Motor neuron (in vitro differentiated cells): ENCODE data around the gene NTSR2. TPM values are rescaled to one million over a fixed set of nuclear protein-coding genes. Genes with fewer than 3 reads are reported as not detected.

Experiments
- ATAC-seq, 8 experiments: fragments of 200-7000 bp; cut with Tn5 transposase; replicated peaks in 6 of 8; 2 replicates each; pipeline ENCODE4 v1.8.0; 2021; ENCODE audit warnings: mild to moderate bottlenecking in 8 of 8, moderate library complexity in 8 of 8
- H3K27ac ChIP-seq, 2 donors: fragments of 250-450 bp; sonication (Bioruptor Pico); 2 replicates each; pipeline ENCODE4 v1.9.0; 2021; ENCODE audit warnings: antibody characterized with exemption in 2 of 2, mild to moderate bottlenecking in 2 of 2, moderate library complexity in 1 of 2
- H3K4me1 ChIP-seq, 2 donors: fragments of 250-450 bp; sonication (Bioruptor Pico); replicated peaks in 1 of 2; 2 replicates each; pipeline ENCODE4 v1.6.1; 2021; ENCODE audit warnings: antibody characterized with exemption in 2 of 2, mild to moderate bottlenecking in 2 of 2, moderate library complexity in 1 of 2
- H3K4me3 ChIP-seq, 5 donors: fragments of 250-450 bp; sonication (Bioruptor Pico); 2 replicates each; pipeline ENCODE4 v1.9.0; 2021; ENCODE audit warnings: antibody characterized with exemption in 5 of 5, mild to moderate bottlenecking in 5 of 5, moderate library complexity in 4 of 5
- WGBS, 10 experiments: fragments of 450-650 bp; shearing (Covaris generic); methylation state at CpG; one replicate each; pipeline ENCODE4 v1.0.0; 2022; 5-methylcytosine and 5-hydroxymethylcytosine counted together
- in situ Hi-C, 9 experiments: fragments of 400-800 bp; cut with MboI; loops; one replicate each; pipeline ENCODE4 v1.15.0; 2021; ENCODE audit warnings: low sequenced_read_pairs in 9 of 9, low pct_unique_long_range_greater_than_20kb in 2 of 9; ENCODE audit not compliant: unreplicated experiment in 9 of 9
- total RNA-seq, 8 experiments: library from RNA; unstranded; fragments of 300-600 nt; gene quantifications; 2 replicates each; pipeline versions ENCODE4 v1.2.3 to v1.2.4, GENCODE V29; 2022

Gene NTSR2, protein sequence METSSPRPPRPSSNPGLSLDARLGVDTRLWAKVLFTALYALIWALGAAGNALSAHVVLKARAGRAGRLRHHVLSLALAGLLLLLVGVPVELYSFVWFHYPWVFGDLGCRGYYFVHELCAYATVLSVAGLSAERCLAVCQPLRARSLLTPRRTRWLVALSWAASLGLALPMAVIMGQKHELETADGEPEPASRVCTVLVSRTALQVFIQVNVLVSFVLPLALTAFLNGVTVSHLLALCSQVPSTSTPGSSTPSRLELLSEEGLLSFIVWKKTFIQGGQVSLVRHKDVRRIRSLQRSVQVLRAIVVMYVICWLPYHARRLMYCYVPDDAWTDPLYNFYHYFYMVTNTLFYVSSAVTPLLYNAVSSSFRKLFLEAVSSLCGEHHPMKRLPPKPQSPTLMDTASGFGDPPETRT
- total RNA-seq, result under 1 TPM in 1 of 8 experiments, not detected in 7; 0.11 TPM

- no peak within 1 kb of the TSS for H3K27ac ChIP-seq
- peaks cover 0 to 3% of the 10 kb centered on the region in 2 donors for H3K4me1 ChIP-seq
- in situ Hi-C loops, result no loop called here
- 0 to 20% (median 2%) methylated on average over 1 to 20 of the region's 93 CpGs; no CpG with 5 or more reads in 5 of the 10 experiments for WGBS, 10 experiments
- H3K4me3 ChIP-seq, result peak within 1 kb of the TSS in 4 of 5 donors; percentile 7 to 22 (median 12)
- peak; percentile 94 to 99 (median 97) for ATAC-seq
Measured at GRCh38 chr2:11669454-11670291, at the start of gene NTSR2. TSS of gene NTSR2 (minus strand) at chr2:11670195. CDS start at chr2:11670129, 66 bp downstream.

DNA sequence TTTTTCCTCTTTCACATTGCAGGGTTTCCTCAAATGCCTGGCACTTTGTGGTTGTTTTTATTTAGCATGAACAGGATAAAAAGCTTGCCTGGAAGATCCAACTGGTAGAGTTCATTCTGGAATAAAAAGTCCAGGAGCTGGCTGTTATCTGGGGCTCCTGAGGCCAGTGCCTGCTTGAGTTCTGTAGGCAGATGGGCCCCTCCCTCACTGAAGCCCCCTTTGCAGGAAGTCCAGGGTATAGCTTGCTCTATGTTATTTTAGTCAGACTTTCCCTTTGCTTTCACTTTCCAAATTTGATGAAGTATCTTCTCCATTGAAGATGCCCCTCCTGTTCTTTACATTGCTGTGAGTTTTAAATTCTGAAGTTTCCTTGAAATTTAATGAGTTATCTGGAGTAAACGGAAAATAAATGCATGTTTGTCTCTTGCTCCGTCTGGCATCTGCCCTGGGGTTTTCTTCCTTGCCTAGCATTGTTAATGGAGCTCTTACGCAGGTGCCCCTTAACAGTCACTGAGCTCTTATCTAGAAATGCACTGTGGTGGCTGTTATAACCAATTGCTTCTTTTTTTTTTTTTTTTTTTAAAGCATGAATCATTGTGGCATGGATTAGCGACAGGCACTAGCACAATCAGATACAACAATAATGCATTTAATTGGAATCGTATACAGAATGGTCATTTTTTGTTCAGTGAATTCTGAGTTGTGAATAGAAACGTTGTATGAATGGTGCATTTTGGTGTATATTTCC is 49.4 kb upstream of the NTSR2 start:
- Histone ChIP-seq H3K27ac (no peak overlapping the region), H3K4me3 (no peak overlapping the region), H3K4me1 (peaks cover 10 to 13% of the 10 kb centered on the region in 2 donors)
- peak in 2 of 8 experiments; percentile 9 to 27 for ATAC-seq
- WGBS, 10 experiments, result 31 to 79% (median 61%) methylated on average over 4 to 6 of the region's 6 CpGs
- in situ Hi-C loops, result no loop called here

DNA sequence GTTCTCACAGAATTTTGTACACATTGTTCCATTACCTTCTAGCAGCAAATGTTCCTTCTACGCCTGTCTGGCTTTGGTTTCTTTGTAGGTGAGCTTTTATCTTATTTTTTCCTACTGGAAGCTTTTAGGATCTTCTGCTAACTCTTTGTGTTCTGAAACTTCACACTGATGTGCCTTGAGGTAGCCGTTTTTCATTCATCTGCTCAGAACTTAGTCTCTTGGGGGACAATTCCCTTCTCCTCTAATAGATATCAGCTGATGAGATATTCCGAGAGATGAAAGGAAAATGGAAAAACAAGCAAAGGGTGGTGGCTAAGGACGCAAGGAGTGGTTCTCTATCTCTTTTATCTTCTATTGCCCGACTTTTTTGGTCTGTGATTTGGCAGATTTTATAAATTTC is 48.6 kb upstream of the NTSR2 start:
- no peak overlapping the region for H3K4me3 ChIP-seq
- ATAC-seq, result no peak
- in situ Hi-C loops, result no loop called here
- WGBS, 10 experiments, result 17 to 90% (median 70%) methylated on average over 1 to 5 of the region's 5 CpGs
- H3K27ac ChIP-seq, result no peak overlapping the region
- peaks cover 10 to 13% of the 10 kb centered on the region in 2 donors for H3K4me1 ChIP-seq

GRCh38 chr2:11717623-11718022 is 47.6 kb upstream of the NTSR2 start:
- no peak for ATAC-seq
- in situ Hi-C loops, result no loop called here
- WGBS, 10 experiments, result 0 to 90% (median 73%) methylated on average over 1 of the region's 1 CpG; no CpG with 5 or more reads in 2 of the 10 experiments

DNA sequence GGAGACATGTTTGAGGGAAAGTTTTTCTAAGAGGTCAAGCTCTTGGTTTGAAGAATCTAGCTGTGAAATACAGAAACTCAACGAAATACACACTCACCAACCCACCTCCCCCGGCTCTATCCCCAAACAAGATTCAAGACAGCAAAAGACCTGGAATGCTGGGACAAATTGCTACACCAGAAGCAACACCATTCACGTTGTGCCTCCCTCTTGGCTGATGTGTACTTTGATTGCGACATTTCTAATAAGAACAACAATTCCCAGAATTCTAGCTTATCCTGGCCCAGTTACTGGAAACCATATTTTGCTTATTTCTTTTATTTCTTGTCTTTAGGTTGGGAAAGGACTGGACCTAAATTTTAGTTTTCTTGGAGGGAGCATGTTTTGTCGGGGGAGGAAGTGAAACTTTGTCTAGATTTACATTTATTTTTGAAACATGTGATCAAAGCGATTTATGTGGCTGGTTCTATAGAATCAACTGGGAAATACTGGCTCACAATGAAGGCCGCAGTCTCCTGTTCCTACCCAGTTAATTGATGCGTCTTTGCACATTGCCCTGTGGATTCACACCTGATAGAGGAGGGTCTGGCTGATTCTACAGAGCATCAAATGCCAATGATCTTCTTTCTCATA is 46.8 kb upstream of the NTSR2 start:
- 32 to 87% (median 60%) methylated on average over 1 to 8 of the region's 8 CpGs; no CpG with 5 or more reads in 1 of the 10 experiments for WGBS, 10 experiments
- H3K27ac ChIP-seq, result no peak overlapping the region
- in situ Hi-C loops, result no loop called here
- ATAC-seq, result peak in 2 of 8 experiments; percentile 23 to 59
- H3K4me3 ChIP-seq, result no peak overlapping the region
- H3K4me1 ChIP-seq, result peaks cover 2% of the 10 kb centered on the region in 2 donors

More at GRCh38 chr2:11717623-11718022, 47.6 kb upstream of the NTSR2 start:
- no peak overlapping the region for H3K27ac ChIP-seq
- H3K4me1 ChIP-seq, result peaks cover 9 to 11% of the 10 kb centered on the region in 2 donors
- H3K4me3 ChIP-seq, result no peak overlapping the region

GRCh38 chr2:11715987-11716652 is 46.1 kb upstream of the NTSR2 start:
- Histone ChIP-seq H3K27ac (no peak overlapping the region), H3K4me1 (no peaks in the 10 kb centered on the region), H3K4me3 (no peak overlapping the region)
- 20 to 100% (median 71%) methylated on average over 1 to 6 of the region's 12 CpGs; no CpG with 5 or more reads in 1 of the 10 experiments for WGBS, 10 experiments
- ATAC-seq, result no peak
- in situ Hi-C loops, result no loop called here

GRCh38 chr2:11713815-11714214 is 43.8 kb upstream of the NTSR2 start:
- H3K4me3 ChIP-seq, result no peak overlapping the region
- no peak overlapping the region for H3K27ac ChIP-seq
- in situ Hi-C loops, result no loop called here
- no peaks in the 10 kb centered on the region for H3K4me1 ChIP-seq
- WGBS, 10 experiments, result 67 to 100% (median 86%) methylated on average over 2 to 5 of the region's 7 CpGs
- ATAC-seq, result no peak

DNA sequence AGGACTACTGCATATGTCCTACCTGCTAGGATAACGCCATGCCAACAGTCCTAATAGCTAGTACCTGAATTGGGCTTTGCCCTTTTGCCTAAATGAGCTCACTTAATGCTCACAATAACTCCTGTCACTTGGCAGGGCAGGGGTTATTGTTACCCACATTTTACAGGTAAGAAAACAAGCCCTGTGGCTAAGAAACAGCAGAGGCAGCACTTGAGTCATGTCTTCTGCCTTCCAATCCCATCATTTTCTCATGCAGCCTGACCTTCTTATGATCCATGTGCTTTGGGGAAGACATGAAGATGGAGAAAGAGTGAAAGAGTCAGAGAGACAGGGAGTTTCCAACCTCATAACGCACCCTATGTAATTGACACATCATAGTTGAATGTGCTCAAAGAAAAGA is 42.9 kb upstream of the NTSR2 start:
- no peak overlapping the region for H3K27ac ChIP-seq
- H3K4me3 ChIP-seq, result no peak overlapping the region
- H3K4me1 ChIP-seq, result no peaks in the 10 kb centered on the region
- in situ Hi-C loops, result no loop called here
- 40 to 100% (median 93%) methylated on average over 1 to 2 of the region's 2 CpGs; no CpG with 5 or more reads in 2 of the 10 experiments for WGBS, 10 experiments
- no peak for ATAC-seq

GRCh38 chr2:11711751-11712150 is 41.8 kb upstream of the NTSR2 start:
- no peak for ATAC-seq
- no peaks in the 10 kb centered on the region for H3K4me1 ChIP-seq
- 83 to 100% (median 100%) methylated on average over 1 to 2 of the region's 8 CpGs; no CpG with 5 or more reads in 3 of the 10 experiments for WGBS, 10 experiments
- in situ Hi-C loops, result no loop called here
- H3K4me3 ChIP-seq, result no peak overlapping the region
- no peak overlapping the region for H3K27ac ChIP-seq

GRCh38 chr2:11711354-11711716 is 41.3 kb upstream of the NTSR2 start:
- peak in 3 of 8 experiments; percentile 9 to 65 (median 52) for ATAC-seq
- Histone ChIP-seq H3K4me1 (no peaks in the 10 kb centered on the region), H3K4me3 (no peak overlapping the region), H3K27ac (no peak overlapping the region)
- WGBS, 10 experiments, result 60 to 80% methylated on average over 1 of the region's 1 CpG; no CpG with 5 or more reads in 8 of the 10 experiments
- in situ Hi-C loops, result no loop called here

- no peak for ATAC-seq
- Histone ChIP-seq H3K4me3 (no peak overlapping the region), H3K4me1 (no peaks in the 10 kb centered on the region), H3K27ac (no peak overlapping the region)
- 0 to 100% (median 77%) methylated on average over 1 to 3 of the region's 3 CpGs; no CpG with 5 or more reads in 1 of the 10 experiments for WGBS, 10 experiments
- in situ Hi-C loops, result no loop called here
Measured at GRCh38 chr2:11710632-11711353, 40.8 kb upstream of the NTSR2 start.
